HG03066 (cell line): ENCODE data around the gene CELSR1.

Experiments
- ATAC-seq: cut with Tn5 transposase; IDR thresholded peaks from one replicate; pipeline ENCODE4 v1.9.1; 2021; ENCODE audit warnings: low read depth; ENCODE audit not compliant: unreplicated experiment

Gene CELSR1

GRCh38 chr22:46340676-46341075 is 196.7 kb downstream of the CELSR1 start:
- no peak for ATAC-seq

- ATAC-seq: no peak
These were observed 197.5 kb downstream of the CELSR1 start for GRCh38 chr22:46339956-46340355.

- no peak for ATAC-seq
These were observed 198.8 kb downstream of the CELSR1 start for GRCh38 chr22:46338636-46339035.

GRCh38 chr22:46337870-46338269 is 199.6 kb downstream of the CELSR1 start:
- no peak for ATAC-seq

- peak; percentile 6 for ATAC-seq
These were observed 201.0 kb downstream of the CELSR1 start for GRCh38 chr22:46336119-46337078.

GRCh38 chr22:46335201-46336118 is 202.0 kb downstream of the CELSR1 start, which contains the start of gene TRMU:
Gene TRMU, plus strand, starts transcription at chr22:46335714. Its CDS starts 51 bp downstream, at chr22:46335765.
- ATAC-seq: peak; percentile 91

GRCh38 chr22:46331496-46331895 is 205.9 kb downstream of the CELSR1 start:
- ATAC-seq: no peak

GRCh38 chr22:46330426-46330825 is 207.0 kb downstream of the CELSR1 start:
- ATAC-seq: no peak

- no peak for ATAC-seq
These were observed 207.8 kb downstream of the CELSR1 start for GRCh38 chr22:46329616-46330015.

GRCh38 chr22:46328797-46329196 is 208.6 kb downstream of the CELSR1 start:
- no peak for ATAC-seq

GRCh38 chr22:46327691-46328465 is 209.5 kb downstream of the CELSR1 start:
- no peak for ATAC-seq

- ATAC-seq: no peak
These were observed 211.2 kb downstream of the CELSR1 start for GRCh38 chr22:46326066-46326680.

- no peak for ATAC-seq
These were observed 214.3 kb downstream of the CELSR1 start for GRCh38 chr22:46323162-46323561.

GRCh38 chr22:46322711-46323110 is 214.7 kb downstream of the CELSR1 start:
- ATAC-seq: no peak

GRCh38 chr22:46320716-46321386 is 216.6 kb downstream of the CELSR1 start:
- ATAC-seq: no peak

- no peak for ATAC-seq
These were observed 217.2 kb downstream of the CELSR1 start for GRCh38 chr22:46320166-46320710.

- ATAC-seq: no peak
These were observed 218.1 kb downstream of the CELSR1 start for GRCh38 chr22:46319319-46319718.

GRCh38 chr22:46318576-46318975 is 218.8 kb downstream of the CELSR1 start:
- ATAC-seq: no peak

GRCh38 chr22:46317646-46318045 is 219.8 kb downstream of the CELSR1 start:
- no peak for ATAC-seq
